Panc1 (cell line): ENCODE results near the gene ASIC3.

Source experiments
- CTCF ChIP-seq: fragments of 450-650 bp; IDR thresholded peaks from 2 replicates; pipeline ENCODE4 v1.5.1; 2017; ENCODE audit warnings: mild to moderate bottlenecking
- POLR2AphosphoS5 ChIP-seq: IDR thresholded peaks from 2 replicates; pipeline ENCODE4 v1.6.1; 2012; ENCODE audit warnings: mild to moderate bottlenecking, low read depth, low read length, moderate library complexity

- no peak for TF ChIP-seq CTCF
- no peak for TF ChIP-seq POLR2AphosphoS5
Observed at GRCh38 chr7:151062399-151063211, 14.3 kb downstream of the ASIC3 start.
